Smooth muscle cell of the pulmonary artery (primary cell): Measurements from ENCODE around the gene LIMS2. TPM values are rescaled to one million over a fixed set of nuclear protein-coding genes. Genes with fewer than 3 reads are reported as not detected.

Experiments
- total RNA-seq: library from RNA; depleted of rRNA; stranded (reverse); fragments of >200 nt; gene quantifications from 2 replicates; pipeline ENCODE4 v1.2.3, GENCODE V29; 2014

The LIMS2 gene, protein sequence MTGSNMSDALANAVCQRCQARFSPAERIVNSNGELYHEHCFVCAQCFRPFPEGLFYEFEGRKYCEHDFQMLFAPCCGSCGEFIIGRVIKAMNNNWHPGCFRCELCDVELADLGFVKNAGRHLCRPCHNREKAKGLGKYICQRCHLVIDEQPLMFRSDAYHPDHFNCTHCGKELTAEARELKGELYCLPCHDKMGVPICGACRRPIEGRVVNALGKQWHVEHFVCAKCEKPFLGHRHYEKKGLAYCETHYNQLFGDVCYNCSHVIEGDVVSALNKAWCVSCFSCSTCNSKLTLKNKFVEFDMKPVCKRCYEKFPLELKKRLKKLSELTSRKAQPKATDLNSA
- total RNA-seq, result 8.3 and 8.8 TPM in 2 replicates

GRCh38 chr2:127675331-127676261 is at the start of gene LIMS2:
Gene LIMS2 (minus strand): TSS chr2:127675530. CDS start chr2:127675024, 506 bp downstream.

GRCh38 chr2:127701193-127701650 is 25.9 kb upstream of the LIMS2 start, which contains the start of gene SFT2D3:
Gene SFT2D3 (plus strand): TSS chr2:127701497. CDS start chr2:127701529, 32 bp downstream.

DNA sequence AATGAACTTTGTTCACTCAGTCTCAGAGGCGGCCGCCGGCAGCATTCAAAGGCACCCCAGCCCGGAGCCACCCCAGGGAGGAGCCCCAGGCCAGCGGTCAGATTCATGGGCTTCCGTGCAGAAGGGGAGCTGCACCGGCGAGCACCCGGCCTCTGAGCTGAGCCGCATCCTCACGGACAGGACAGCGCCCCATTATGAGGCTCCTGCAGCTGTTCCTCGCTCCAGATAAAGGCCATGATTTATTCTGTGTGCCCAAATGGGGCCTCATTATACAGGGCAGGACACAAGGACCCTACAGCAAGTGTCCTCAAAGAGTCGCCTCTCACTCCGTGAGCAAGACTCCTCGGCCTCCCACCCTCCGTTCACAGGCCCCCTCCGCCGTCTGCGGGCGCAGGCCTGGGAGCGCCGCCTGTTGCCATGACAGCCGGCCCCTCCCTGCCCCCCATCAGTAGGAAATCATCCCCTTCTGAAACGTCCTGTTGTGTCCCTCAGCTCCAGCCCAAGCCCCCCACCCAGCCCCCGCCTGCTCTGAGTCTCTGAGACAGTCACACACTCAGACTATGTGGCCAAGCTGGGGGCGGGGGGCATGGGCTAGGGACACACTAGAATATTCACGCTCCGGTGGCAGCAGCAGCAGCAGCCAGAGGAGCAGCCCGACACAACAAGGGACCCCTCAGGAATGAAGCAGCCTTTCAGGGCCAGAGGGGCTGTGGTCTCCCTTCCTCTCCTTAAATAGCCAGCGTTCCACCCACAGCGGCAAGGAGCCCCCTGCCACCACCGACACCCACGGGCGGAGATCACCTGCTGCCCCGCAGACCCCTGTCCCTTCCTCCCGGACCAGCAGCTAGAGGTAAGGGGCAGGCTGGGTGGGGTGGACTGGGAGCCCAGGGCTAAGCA is 29.7 kb downstream of the LIMS2 start, which contains the start of gene GPR17:
TSS of gene GPR17 (plus strand) at position 759 of the 897 bp plus-strand sequence. CDS start 4,583 bp downstream, outside the sequence.

Other genes starting within 250 kb of the LIMS2 start
- gene IWS1, start 149.0 kb downstream of the LIMS2 start, total RNA-seq, result 27.2 and 28.5 TPM in 2 replicates
- gene MYO7B, start 139.8 kb downstream of the LIMS2 start, total RNA-seq, result 0.10 and 0.13 TPM in 2 replicates
- gene GPR17, start 29.4 kb downstream of the LIMS2 start, total RNA-seq, result not detected in 2 replicates
- 4.2 and 4.7 TPM in 2 replicates for gene SFT2D3, start 26.0 kb upstream of the LIMS2 start, total RNA-seq
- gene WDR33, start 135.6 kb upstream of the LIMS2 start, total RNA-seq, result 32.6 and 33.8 TPM in 2 replicates
- 28.5 and 32.1 TPM in 2 replicates for gene POLR2D, start 182.6 kb upstream of the LIMS2 start, total RNA-seq
- gene AMMECR1L, start 210.4 kb upstream of the LIMS2 start, total RNA-seq, result 19.4 and 19.8 TPM in 2 replicates